ENCODE results near the gene SMG6. TPM values are rescaled to one million over a fixed set of nuclear protein-coding genes. Genes with fewer than 3 reads are reported as not detected.
A peak's percentile ranks its signal among the peaks of the same experiment; 100 is the strongest.

Gene SMG6
- total and polyA plus RNA-seq, 8 donors: 17.0 to 102 (median 24.4) TPM

- intact Hi-C loops (cut with DNase I; ENCODE audit: low total_unique reads): no loop called here
- no peaks in the 10 kb centered on the region for H3K27me3 ChIP-seq
- H3K4me1 ChIP-seq: peaks cover 6 to 28% (median 22%) of the 10 kb centered on the region in 4 donors
- H3K4me3 ChIP-seq: no peak overlapping the region
- peaks cover 0 to 37% (median 32%) of the 10 kb centered on the region in 4 donors for H3K36me3 ChIP-seq
- H3K27ac ChIP-seq: peak overlapping the region; percentile 49 to 80 (median 75)
- TF ChIP-seq EP300 (IDR thresholded peaks at IDR 0.05) (no peak), POLR2AphosphoS5 (IDR thresholded peaks at IDR 0.05) (no peak), POLR2A (IDR thresholded peaks at IDR 0.05) (no peak), CTCF (IDR thresholded peaks at IDR 0.05) (no peak)
- 42 to 70% (median 57%) methylated on average over 8 of the region's 8 CpGs for WGBS, 5 donors
- DNase-seq: peak; percentile 69 to 79
- no peaks in the 10 kb centered on the region for H3K9me3 ChIP-seq
These were observed 42.9 kb upstream of the SMG6 start for GRCh38 chr17:2346475-2346874.

GRCh38 chr17:2344528-2344927, 40.9 kb upstream of the SMG6 start:
- no peaks in the 10 kb centered on the region for H3K9me3 ChIP-seq
- TF ChIP-seq EP300 (IDR thresholded peaks at IDR 0.05) (no peak), POLR2A (IDR thresholded peaks at IDR 0.05) (no peak), CTCF (IDR thresholded peaks at IDR 0.05) (no peak), POLR2AphosphoS5 (IDR thresholded peaks at IDR 0.05) (no peak)
- H3K4me3 ChIP-seq: no peak overlapping the region
- peaks cover 0 to 47% (median 37%) of the 10 kb centered on the region in 4 donors for H3K36me3 ChIP-seq
- no peak overlapping the region for H3K27ac ChIP-seq
- H3K4me1 ChIP-seq: peaks cover 6 to 28% (median 22%) of the 10 kb centered on the region in 4 donors
- intact Hi-C loops (cut with DNase I; ENCODE audit: low total_unique reads): no loop called here
- no peak for DNase-seq
- no peaks in the 10 kb centered on the region for H3K27me3 ChIP-seq
- WGBS, 5 donors: 70 to 86% (median 74%) methylated on average over 10 of the region's 10 CpGs

- TF ChIP-seq CTCF (IDR thresholded peaks at IDR 0.05) (no peak), EP300 (IDR thresholded peaks at IDR 0.05) (no peak), POLR2A (IDR thresholded peaks at IDR 0.05) (no peak), POLR2AphosphoS5 (IDR thresholded peaks at IDR 0.05) (no peak)
- intact Hi-C loops (cut with DNase I; ENCODE audit: low total_unique reads): no loop called here
- H3K4me3 ChIP-seq: no peak overlapping the region
- H3K9me3 ChIP-seq: no peaks in the 10 kb centered on the region
- no peak overlapping the region for H3K27ac ChIP-seq
- H3K27me3 ChIP-seq: no peaks in the 10 kb centered on the region
- DNase-seq: no peak
- 55 to 63% (median 60%) methylated on average over 5 of the region's 5 CpGs for whole genome bisulfite sequencing, 5 donors
- peaks cover 0 to 47% (median 37%) of the 10 kb centered on the region in 4 donors for H3K36me3 ChIP-seq
- peaks cover 6 to 33% (median 23%) of the 10 kb centered on the region in 4 donors for H3K4me1 ChIP-seq
These were observed 39.8 kb upstream of the SMG6 start for GRCh38 chr17:2343421-2343820.

GRCh38 chr17:2338315-2338657, 34.7 kb upstream of the SMG6 start:
- TF ChIP-seq POLR2AphosphoS5 (IDR thresholded peaks at IDR 0.05) (no peak), EP300 (IDR thresholded peaks at IDR 0.05) (no peak), POLR2A (IDR thresholded peaks at IDR 0.05) (no peak), CTCF (IDR thresholded peaks at IDR 0.05) (no peak)
- WGBS, 5 donors: 7 to 16% (median 11%) methylated on average over 5 of the region's 5 CpGs
- intact Hi-C loops (cut with DNase I; ENCODE audit: low total_unique reads): no loop called here
- Histone ChIP-seq H3K9me3 (no peaks in the 10 kb centered on the region), H3K36me3 (peaks cover 19 to 47% (median 37%) of the 10 kb centered on the region in 4 donors), H3K4me3 (peak overlapping the region; percentile 82 to 99 (median 95)), H3K27me3 (no peaks in the 10 kb centered on the region), H3K4me1 (peaks cover 10 to 40% (median 36%) of the 10 kb centered on the region in 4 donors), H3K27ac (peak overlapping the region; percentile 90 to 96 (median 95))
- DNase-seq: peak in 1 of 2 donors; percentile 56
